HG02884 (cell line): ENCODE measurements around the gene DDX56.

Experiments used
- ATAC-seq: cut with Tn5 transposase; IDR thresholded peaks from one replicate; pipeline ENCODE4 v1.9.1; 2021; ENCODE audit warnings: mild to moderate bottlenecking, moderate library complexity; ENCODE audit not compliant: unreplicated experiment

Gene DDX56

GRCh38 chr7:44537442-44537841 lies 36.3 kb downstream of the DDX56 start:
- ATAC-seq: no peak

GRCh38 chr7:44536090-44536489 lies 37.6 kb downstream of the DDX56 start:
- ATAC-seq: no peak

- no peak for ATAC-seq
Observed at GRCh38 chr7:44535348-44536064, 38.2 kb downstream of the DDX56 start.

- peak; percentile 54 for ATAC-seq
Observed at GRCh38 chr7:44534501-44534900, 39.2 kb downstream of the DDX56 start.

GRCh38 chr7:44534087-44534486 lies 39.6 kb downstream of the DDX56 start:
- ATAC-seq: no peak

GRCh38 chr7:44533301-44534055 lies 40.2 kb downstream of the DDX56 start:
- no peak for ATAC-seq

GRCh38 chr7:44531421-44532380 lies 42.0 kb downstream of the DDX56 start:
- ATAC-seq: no peak

- ATAC-seq: no peak
Observed at GRCh38 chr7:44530990-44531389, 42.7 kb downstream of the DDX56 start.

GRCh38 chr7:44524811-44525388 lies 48.8 kb downstream of the DDX56 start:
- no peak for ATAC-seq

GRCh38 chr7:44522315-44522714 lies 51.4 kb downstream of the DDX56 start:
- no peak for ATAC-seq

- ATAC-seq: no peak
Observed at GRCh38 chr7:44521347-44522095, 52.2 kb downstream of the DDX56 start.

- no peak for ATAC-seq
Observed at GRCh38 chr7:44520574-44520973, 53.1 kb downstream of the DDX56 start.

GRCh38 chr7:44519546-44519945 lies 54.2 kb downstream of the DDX56 start:
- ATAC-seq: no peak

- ATAC-seq: no peak
Observed at GRCh38 chr7:44518761-44519160, 54.9 kb downstream of the DDX56 start.

GRCh38 chr7:44517175-44517574 lies 56.5 kb downstream of the DDX56 start:
- ATAC-seq: no peak
